A549 treated with Hydrocortisone at 1 μM for 4 hours (cell line): ENCODE measurements around the gene TFEB. TPM values are rescaled to one million over a fixed set of nuclear protein-coding genes. Genes with fewer than 3 reads are reported as not detected.

Source experiments
- total RNA-seq: library from RNA; stranded (reverse); fragments of 200-300 nt; extraction: Qiagen RNA extraction; gene quantifications from 5 replicates; pipeline ENCODE4 v1.2.3, GENCODE V29; 2022

Gene TFEB
- 8.0 to 9.8 TPM (median 8.4 TPM) in 5 replicates for total RNA-seq

GRCh38 chr6:41735427-41736185 is at the start of gene TFEB:
Gene TFEB, minus strand, starts transcription at chr6:41735608. Its CDS starts 44,395 bp downstream, at chr6:41691213.

GRCh38 chr6:41780551-41781365 is 45.4 kb upstream of the TFEB start, which contains the start of gene PRICKLE4:
Gene PRICKLE4, plus strand, starts transcription at chr6:41780782. Its CDS starts 2,692 bp downstream, at chr6:41783474.

GRCh38 chr6:41779788-41780550 is 44.6 kb upstream of the TFEB start, which contains the start of gene FRS3:
Gene FRS3, minus strand, starts transcription at chr6:41779900. Its CDS starts 2,913 bp downstream, at chr6:41776987.

GRCh38 chr6:41747256-41748101 is 12.1 kb upstream of the TFEB start, which contains the start of gene PGC:
Gene PGC, minus strand, starts transcription at chr6:41747397. Its CDS starts 63 bp downstream, at chr6:41747334.

GRCh38 chr6:41638002-41638934 is 97.1 kb downstream of the TFEB start, which contains the start of gene MDFI:
Gene MDFI, plus strand, starts transcription at chr6:41638468. Its CDS starts 282 bp downstream, at chr6:41638750.

Other genes starting within 250 kb of the TFEB start
- gene FOXP4, start 189.2 kb downstream of the TFEB start, total RNA-seq: 20.2 to 26.3 TPM (median 23.8 TPM) in 5 replicates
- 0.56 to 0.85 TPM (median 0.67 TPM) in 5 replicates for gene MDFI, start 97.1 kb downstream of the TFEB start, total RNA-seq
- gene PGC, start 11.8 kb upstream of the TFEB start, total RNA-seq: 0.08 to 0.14 TPM (median 0.12 TPM) in 3 of 5 replicates, not detected in the others
- gene FRS3, start 44.3 kb upstream of the TFEB start, total RNA-seq: 2.0 to 2.8 TPM (median 2.2 TPM) in 5 replicates
- gene PRICKLE4, start 45.2 kb upstream of the TFEB start, total RNA-seq: 0.70 to 1.2 TPM (median 0.92 TPM) in 5 replicates
- 281 to 324 TPM (median 298 TPM) in 5 replicates for gene TOMM6, start 52.1 kb upstream of the TFEB start, total RNA-seq
- 0.91 to 1.4 TPM (median 1.1 TPM) in 5 replicates for gene USP49, start 159.8 kb upstream of the TFEB start, total RNA-seq
- 13.2 to 20.7 TPM (median 14.9 TPM) in 5 replicates for gene MED20, start 185.5 kb upstream of the TFEB start, total RNA-seq
- 38.5 to 49.8 TPM (median 40.9 TPM) in 5 replicates for gene BYSL, start 185.9 kb upstream of the TFEB start, total RNA-seq
- 121 to 173 TPM (median 155 TPM) in 5 replicates for gene CCND3, start 206.2 kb upstream of the TFEB start, total RNA-seq